ENCODE measurements around the gene GFOD1. TPM values are rescaled to one million over a fixed set of nuclear protein-coding genes. Genes with fewer than 3 reads are reported as not detected.
"Not testable (repeated sequence)": the region's sequence is repeated elsewhere in the genome, so short reads cannot be mapped to it uniquely, and the experiment has no call there.

Gene GFOD1
- total and polyA plus RNA-seq, 4 donors, result 9.4 to 30.6 (median 17.6) TPM

DNA sequence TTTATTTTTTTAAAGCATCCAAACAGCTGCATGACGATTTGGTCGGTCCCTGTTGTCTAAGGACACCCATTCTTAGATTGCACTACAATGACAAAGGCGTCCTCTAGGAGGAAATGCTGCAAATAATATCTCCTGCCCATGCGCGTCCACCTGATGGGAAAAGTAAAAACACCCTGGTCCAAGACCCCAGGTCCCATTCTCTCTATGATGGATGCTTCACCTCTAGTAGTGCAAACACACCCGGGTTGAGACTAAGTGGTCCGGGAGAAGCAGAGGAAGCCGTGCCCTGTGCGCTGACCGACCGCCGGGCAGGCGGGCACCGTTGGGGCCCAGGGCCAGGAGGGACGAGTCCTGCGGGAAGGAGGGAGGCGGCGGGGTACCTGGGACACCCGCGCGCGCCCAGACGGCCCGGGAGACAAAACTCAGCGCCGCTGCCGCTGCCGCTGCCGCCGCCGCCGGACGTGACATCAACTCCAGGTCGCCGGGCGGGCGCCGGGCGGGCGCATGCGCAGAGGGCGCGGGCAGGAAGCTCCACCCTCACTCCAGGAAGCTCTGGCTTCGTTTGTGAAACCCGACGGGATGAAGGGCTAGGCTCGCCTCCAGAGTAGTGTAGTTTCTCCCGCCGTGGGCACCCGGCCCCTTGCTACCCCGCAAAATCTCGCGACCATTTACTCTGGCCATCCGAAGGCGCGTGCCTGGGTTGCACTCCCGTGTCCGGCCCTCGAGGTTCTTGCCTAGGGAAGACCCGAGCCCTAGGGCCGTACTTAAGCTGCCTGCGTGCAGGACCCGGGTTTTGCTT, 159.1 kb downstream of the GFOD1 start, which contains the start of gene TBC1D7:
TSS of gene TBC1D7 (minus strand) at position 462 of the 799 bp plus-strand sequence. CDS start 1,639 bp downstream, outside the sequence.
- WGBS (ENCODE audit: insufficient coverage), result 0% methylated on average over 57 of the region's 63 CpGs
- DNase-seq (ENCODE audit: low read depth in 4 of 6, low spot score in 6 of 6), result peak; percentile 77 to 97 (median 85)
- Histone ChIP-seq H3K9me3 (ENCODE audit: control insufficient read depth, insufficient read depth, low read length) (no peaks in the 10 kb centered on the region), H3K27ac (ENCODE audit: low read depth, low read length) (peak within 1 kb of the TSS; percentile 86), H3K4me3 (ENCODE audit: low read depth, low read length) (peak within 1 kb of the TSS; percentile 81), H3K4me1 (ENCODE audit: control insufficient read depth, insufficient read depth, low read length) (peaks cover 8% of the 10 kb centered on the region), H3K36me3 (ENCODE audit: control insufficient read depth, insufficient read depth, low read length) (peaks cover 11% of the 10 kb centered on the region), H3K27me3 (ENCODE audit: control insufficient read depth, insufficient read depth, low read length) (no peaks in the 10 kb centered on the region)

DNA sequence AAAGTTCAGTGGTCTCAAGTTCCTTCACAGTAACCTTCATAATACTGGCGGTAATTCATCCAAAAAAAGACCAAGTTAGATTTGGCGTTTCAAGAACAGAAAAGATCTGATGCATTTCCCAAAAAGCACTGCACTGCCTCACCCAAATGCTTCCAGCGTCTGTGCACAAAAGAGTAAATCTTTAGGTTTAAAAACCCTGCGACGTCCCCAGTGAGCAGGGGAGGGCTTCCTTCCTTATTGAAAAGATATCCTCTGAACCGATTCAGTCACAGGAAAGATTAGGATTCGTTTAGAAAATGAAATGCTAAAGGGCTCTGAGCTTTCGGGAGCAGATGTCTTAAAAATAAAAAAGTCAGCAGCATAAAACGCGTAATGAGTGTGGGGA, 159.7 kb downstream of the GFOD1 start:
- H3K9me3 ChIP-seq (ENCODE audit: control insufficient read depth, insufficient read depth, low read length), result no peaks in the 10 kb centered on the region
- H3K4me1 ChIP-seq (ENCODE audit: control insufficient read depth, insufficient read depth, low read length), result peaks cover 8% of the 10 kb centered on the region
- peaks cover 17% of the 10 kb centered on the region for H3K36me3 ChIP-seq (ENCODE audit: control insufficient read depth, insufficient read depth, low read length)
- no peaks in the 10 kb centered on the region for H3K27me3 ChIP-seq (ENCODE audit: control insufficient read depth, insufficient read depth, low read length)
- 2% methylated on average over 6 of the region's 10 CpGs for WGBS (ENCODE audit: insufficient coverage)
- no peak for DNase-seq (ENCODE audit: low read depth in 4 of 6, low spot score in 6 of 6)
- peak overlapping the region; percentile 81 for H3K4me3 ChIP-seq (ENCODE audit: low read depth, low read length)
- H3K27ac ChIP-seq (ENCODE audit: low read depth, low read length), result peak overlapping the region; percentile 83

DNA sequence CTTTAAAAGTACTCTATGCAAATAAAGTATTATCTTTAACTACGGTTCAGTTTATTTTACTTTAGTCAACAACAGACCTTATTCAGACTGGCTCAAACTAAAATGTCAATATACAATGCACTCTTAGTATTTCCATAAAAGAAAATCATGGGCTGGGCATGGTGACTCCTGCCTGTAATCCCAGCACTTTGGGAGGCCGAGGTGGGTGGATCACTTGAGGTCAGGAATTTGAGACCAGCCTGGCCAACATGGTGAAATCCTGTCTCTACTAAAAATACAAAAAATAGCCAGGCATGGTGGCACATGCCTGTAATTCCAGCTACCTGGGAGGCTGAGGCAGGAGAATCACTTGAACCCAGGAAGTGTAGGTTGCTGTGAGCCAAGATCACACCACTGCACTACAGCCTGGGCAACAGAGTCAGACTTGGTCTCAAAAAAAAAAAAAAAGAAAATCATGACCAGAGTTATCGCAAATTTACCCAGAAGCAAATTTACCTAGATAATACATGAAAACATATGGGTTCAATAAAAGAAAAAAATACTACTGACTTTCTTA, 161.3 kb downstream of the GFOD1 start:
- not testable (repeated sequence) for H3K4me3 ChIP-seq (ENCODE audit: low read depth, low read length); H3K27ac ChIP-seq (ENCODE audit: low read depth, low read length); H3K27me3 ChIP-seq (ENCODE audit: control insufficient read depth, insufficient read depth, low read length); H3K9me3 ChIP-seq (ENCODE audit: control insufficient read depth, insufficient read depth, low read length); H3K4me1 ChIP-seq (ENCODE audit: control insufficient read depth, insufficient read depth, low read length); DNase-seq (ENCODE audit: low read depth in 4 of 6, low spot score in 6 of 6)
- no CpG with 5 or more reads among the region's 3 CpGs for WGBS (ENCODE audit: insufficient coverage)
- H3K36me3 ChIP-seq (ENCODE audit: control insufficient read depth, insufficient read depth, low read length), result peaks cover 31% of the 10 kb centered on the region

DNA sequence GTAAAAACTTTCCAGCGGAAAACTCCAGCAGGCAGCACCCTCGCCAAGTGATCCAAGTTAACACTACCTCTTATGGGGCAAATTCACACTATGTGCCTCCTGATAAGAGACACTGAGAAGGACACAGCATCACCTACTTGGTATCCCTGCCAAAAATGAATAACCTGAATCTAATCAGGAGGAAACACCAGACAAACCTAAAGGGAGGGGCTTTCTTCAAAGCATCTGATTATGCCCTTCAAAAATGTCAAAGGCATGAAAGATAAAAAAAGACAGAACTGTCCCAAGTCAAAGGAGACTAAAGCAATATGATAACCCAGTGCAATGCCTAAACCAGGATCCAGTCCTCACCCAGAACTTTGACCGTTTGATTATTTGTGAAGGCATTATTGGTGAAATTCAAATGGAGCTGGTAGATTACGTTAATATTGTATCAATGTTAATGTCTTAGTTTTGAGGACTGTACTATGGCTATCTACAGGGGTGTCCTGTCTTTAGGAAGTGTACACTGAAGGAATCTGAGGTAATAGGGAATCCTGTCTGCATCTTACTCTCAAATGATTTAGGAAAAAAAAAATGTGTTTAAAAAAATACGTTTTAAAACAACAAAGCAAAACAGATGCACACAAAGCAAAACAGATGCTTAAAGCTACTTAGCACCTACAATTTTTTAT, 167.4 kb downstream of the GFOD1 start:
- no peak for DNase-seq (ENCODE audit: low read depth in 4 of 6, low spot score in 6 of 6)
- Histone ChIP-seq H3K9me3 (ENCODE audit: control insufficient read depth, insufficient read depth, low read length) (no peaks in the 10 kb centered on the region), H3K27me3 (ENCODE audit: control insufficient read depth, insufficient read depth, low read length) (no peaks in the 10 kb centered on the region), H3K4me1 (ENCODE audit: control insufficient read depth, insufficient read depth, low read length) (no peaks in the 10 kb centered on the region), H3K36me3 (ENCODE audit: control insufficient read depth, insufficient read depth, low read length) (peaks cover 56% of the 10 kb centered on the region), H3K27ac (ENCODE audit: low read depth, low read length) (no peak overlapping the region), H3K4me3 (ENCODE audit: low read depth, low read length) (no peak overlapping the region)
- 100% methylated on average over 1 of the region's 5 CpGs for WGBS (ENCODE audit: insufficient coverage)

DNA sequence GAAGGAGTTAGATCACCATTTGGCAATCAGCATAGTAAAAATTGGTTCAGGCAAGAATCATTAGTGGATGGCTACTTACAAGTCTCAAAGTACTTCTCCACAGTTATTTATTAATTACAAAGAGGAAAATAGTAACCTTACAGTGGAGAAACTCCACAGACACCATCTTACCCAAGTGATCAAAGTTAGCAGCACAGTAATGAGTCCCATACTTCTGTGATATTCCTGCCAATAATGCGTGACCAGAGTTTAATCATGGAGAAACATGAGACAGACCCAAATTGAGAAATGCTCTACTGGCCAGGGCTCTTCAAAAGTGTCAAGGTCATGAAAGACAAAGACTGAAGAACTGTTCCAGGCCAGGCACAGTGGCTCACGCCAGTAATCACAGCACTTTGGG, 168.6 kb downstream of the GFOD1 start:
- Histone ChIP-seq H3K27ac (ENCODE audit: low read depth, low read length) (no peak overlapping the region), H3K27me3 (ENCODE audit: control insufficient read depth, insufficient read depth, low read length) (no peaks in the 10 kb centered on the region), H3K4me3 (ENCODE audit: low read depth, low read length) (no peak overlapping the region), H3K4me1 (ENCODE audit: control insufficient read depth, insufficient read depth, low read length) (no peaks in the 10 kb centered on the region), H3K36me3 (ENCODE audit: control insufficient read depth, insufficient read depth, low read length) (peaks cover 51% of the 10 kb centered on the region), H3K9me3 (ENCODE audit: control insufficient read depth, insufficient read depth, low read length) (no peaks in the 10 kb centered on the region)
- no peak for DNase-seq (ENCODE audit: low read depth in 4 of 6, low spot score in 6 of 6)
- 88% methylated on average over 2 of the region's 2 CpGs for WGBS (ENCODE audit: insufficient coverage)

DNA sequence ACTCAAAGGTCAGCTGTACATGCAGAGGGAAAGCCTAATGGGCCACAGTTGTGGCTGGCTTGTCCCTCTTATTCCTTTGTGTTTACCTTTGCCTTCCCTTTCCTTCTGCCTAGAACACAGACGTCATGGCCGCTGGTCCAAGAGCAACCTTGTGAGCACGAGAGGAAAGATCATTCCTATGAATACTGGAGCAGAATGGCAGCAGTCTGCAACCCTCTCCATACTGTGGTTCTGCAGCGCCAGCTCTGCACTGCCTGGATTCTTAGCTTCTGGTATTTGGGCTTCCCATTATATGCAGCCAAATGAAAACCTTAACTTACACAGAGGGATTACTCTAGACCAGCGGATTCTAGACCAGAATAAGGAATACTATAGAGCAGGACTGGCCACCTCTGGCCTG, 171.5 kb downstream of the GFOD1 start:
- Histone ChIP-seq H3K27ac (ENCODE audit: low read depth, low read length) (no peak overlapping the region), H3K27me3 (ENCODE audit: control insufficient read depth, insufficient read depth, low read length) (no peaks in the 10 kb centered on the region), H3K36me3 (ENCODE audit: control insufficient read depth, insufficient read depth, low read length) (peaks cover 30% of the 10 kb centered on the region), H3K9me3 (ENCODE audit: control insufficient read depth, insufficient read depth, low read length) (no peaks in the 10 kb centered on the region), H3K4me1 (ENCODE audit: control insufficient read depth, insufficient read depth, low read length) (no peaks in the 10 kb centered on the region), H3K4me3 (ENCODE audit: low read depth, low read length) (no peak overlapping the region)
- 96% methylated on average over 5 of the region's 5 CpGs for WGBS (ENCODE audit: insufficient coverage)
- no peak for DNase-seq (ENCODE audit: low read depth in 4 of 6, low spot score in 6 of 6)

DNA sequence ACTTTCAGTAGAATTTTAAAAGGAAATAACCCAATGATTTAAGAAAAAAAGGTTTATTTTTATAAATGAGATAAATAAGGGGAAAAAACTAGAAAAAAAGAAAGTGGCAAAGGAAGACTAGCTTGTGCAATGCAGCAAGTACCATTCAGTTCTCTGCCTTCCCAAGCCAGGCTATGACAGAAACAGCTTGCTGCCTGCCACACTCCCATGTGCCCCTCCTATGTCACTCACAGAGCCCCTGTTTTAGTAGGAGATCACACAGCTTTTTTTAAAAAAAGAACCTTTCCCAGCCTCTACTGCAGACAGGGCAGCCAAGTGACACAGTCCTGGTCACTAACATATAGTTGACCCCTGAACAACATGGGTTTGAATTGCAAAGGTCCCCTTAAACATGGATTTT, 172.6 kb downstream of the GFOD1 start:
- peaks cover 25% of the 10 kb centered on the region for H3K36me3 ChIP-seq (ENCODE audit: control insufficient read depth, insufficient read depth, low read length)
- no peaks in the 10 kb centered on the region for H3K4me1 ChIP-seq (ENCODE audit: control insufficient read depth, insufficient read depth, low read length)

DNA sequence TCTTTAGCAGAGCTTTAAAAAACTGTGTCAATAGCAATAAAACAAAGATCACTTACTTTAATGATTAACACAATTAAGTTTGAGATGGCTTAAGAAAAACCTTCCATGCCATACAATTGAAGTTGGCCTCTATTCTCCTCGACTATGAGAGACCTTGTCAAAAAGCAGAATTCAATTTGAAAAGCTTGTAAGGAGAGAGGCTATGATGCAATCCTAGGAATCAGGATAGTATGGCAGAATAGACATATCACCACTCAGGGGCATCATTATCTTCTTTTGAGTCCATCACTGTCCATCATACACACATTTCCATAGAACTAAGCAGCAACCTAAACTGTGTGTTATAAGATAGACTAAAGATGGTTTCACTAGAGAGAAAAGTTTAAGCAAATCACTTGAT, 176.2 kb downstream of the GFOD1 start:
- Histone ChIP-seq H3K27ac (ENCODE audit: low read depth, low read length) (no peak overlapping the region), H3K4me3 (ENCODE audit: low read depth, low read length) (no peak overlapping the region), H3K9me3 (ENCODE audit: control insufficient read depth, insufficient read depth, low read length) (no peaks in the 10 kb centered on the region), H3K27me3 (ENCODE audit: control insufficient read depth, insufficient read depth, low read length) (no peaks in the 10 kb centered on the region), H3K36me3 (ENCODE audit: control insufficient read depth, insufficient read depth, low read length) (peaks cover 13% of the 10 kb centered on the region), H3K4me1 (ENCODE audit: control insufficient read depth, insufficient read depth, low read length) (no peaks in the 10 kb centered on the region)
- WGBS (ENCODE audit: insufficient coverage), result no CpG with 5 or more reads among the region's 1 CpG
- no peak for DNase-seq (ENCODE audit: low read depth in 4 of 6, low spot score in 6 of 6)

More for the DNA sequence above, 172.6 kb downstream of the GFOD1 start:
- DNase-seq (ENCODE audit: low read depth in 4 of 6, low spot score in 6 of 6), result no peak
- no peaks in the 10 kb centered on the region for H3K9me3 ChIP-seq (ENCODE audit: control insufficient read depth, insufficient read depth, low read length)
- H3K27me3 ChIP-seq (ENCODE audit: control insufficient read depth, insufficient read depth, low read length), result no peaks in the 10 kb centered on the region
- H3K4me3 ChIP-seq (ENCODE audit: low read depth, low read length), result no peak overlapping the region
- H3K27ac ChIP-seq (ENCODE audit: low read depth, low read length), result no peak overlapping the region

DNA sequence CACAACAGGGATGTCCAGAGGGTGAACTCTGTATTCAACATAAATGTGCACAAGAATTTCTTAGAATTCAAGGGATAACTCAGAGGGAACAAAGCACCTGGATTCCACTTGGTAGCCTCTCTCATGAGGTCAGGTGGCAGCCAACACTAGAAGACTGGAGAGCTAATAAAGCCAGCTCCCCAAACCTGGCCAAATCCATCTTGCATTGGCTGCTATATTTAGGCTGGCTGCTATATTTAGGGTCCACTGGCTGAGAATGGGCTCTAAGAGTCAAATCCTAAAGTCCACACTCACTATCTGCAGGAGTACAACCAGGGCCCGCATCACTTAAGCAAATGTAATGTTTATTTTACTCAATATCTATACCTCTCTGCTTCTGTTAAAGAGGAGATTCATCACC, 179.1 kb downstream of the GFOD1 start:
- Histone ChIP-seq H3K9me3 (ENCODE audit: control insufficient read depth, insufficient read depth, low read length) (no peaks in the 10 kb centered on the region), H3K27me3 (ENCODE audit: control insufficient read depth, insufficient read depth, low read length) (no peaks in the 10 kb centered on the region), H3K36me3 (ENCODE audit: control insufficient read depth, insufficient read depth, low read length) (peaks cover 4% of the 10 kb centered on the region), H3K27ac (ENCODE audit: low read depth, low read length) (no peak overlapping the region), H3K4me1 (ENCODE audit: control insufficient read depth, insufficient read depth, low read length) (peaks cover 9% of the 10 kb centered on the region), H3K4me3 (ENCODE audit: low read depth, low read length) (no peak overlapping the region)
- no peak for DNase-seq (ENCODE audit: low read depth in 4 of 6, low spot score in 6 of 6)
- WGBS (ENCODE audit: insufficient coverage), result no CpG with 5 or more reads among the region's 1 CpG
